Fibroblast of peridontal ligament (primary cell): ENCODE data around the gene BOD1L1.

Experiments used
- DNase-seq: peaks from one replicate; pipeline ENCODE4 v3.0.0-alpha.2; 2010; ENCODE audit errors: extremely low read depth

BOD1L1 gene

DNA sequence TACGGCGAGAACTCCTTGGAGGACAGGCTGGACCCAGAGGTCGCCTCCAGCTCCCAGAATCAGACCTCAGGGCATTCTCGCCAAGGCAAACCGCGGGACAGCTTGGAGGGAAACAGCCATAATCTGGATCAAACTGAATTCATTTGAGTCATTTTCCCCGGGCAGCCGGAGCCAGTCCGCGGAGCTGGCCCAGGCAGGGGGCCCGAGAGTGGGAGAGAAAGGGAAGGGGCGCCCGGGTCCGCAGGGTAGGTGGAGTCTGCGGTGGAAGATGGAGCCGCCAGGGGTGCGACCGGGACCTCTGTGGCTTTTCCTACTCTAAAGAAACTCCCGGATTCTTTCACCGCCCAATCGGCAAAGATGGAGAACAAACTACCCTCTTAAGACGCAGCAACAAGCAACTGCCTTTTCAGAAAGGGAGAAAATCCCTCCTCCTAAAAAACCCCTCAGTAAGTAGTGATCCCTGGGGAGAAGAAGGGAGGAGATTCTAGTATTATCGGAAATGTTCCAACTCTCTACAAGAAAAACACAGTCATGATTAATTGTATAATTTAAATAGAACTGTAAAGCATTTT lies 88.4 kb downstream of the BOD1L1 start:
- DNase-seq: no peak

GRCh38 chr4:13538427-13538973 lies 89.0 kb downstream of the BOD1L1 start:
- no peak for DNase-seq

GRCh38 chr4:13537832-13538177 lies 89.7 kb downstream of the BOD1L1 start:
- DNase-seq: no peak

GRCh38 chr4:13537011-13537831 lies 90.3 kb downstream of the BOD1L1 start:
- no peak for DNase-seq

GRCh38 chr4:13536607-13537006 lies 90.9 kb downstream of the BOD1L1 start:
- no peak for DNase-seq

DNA sequence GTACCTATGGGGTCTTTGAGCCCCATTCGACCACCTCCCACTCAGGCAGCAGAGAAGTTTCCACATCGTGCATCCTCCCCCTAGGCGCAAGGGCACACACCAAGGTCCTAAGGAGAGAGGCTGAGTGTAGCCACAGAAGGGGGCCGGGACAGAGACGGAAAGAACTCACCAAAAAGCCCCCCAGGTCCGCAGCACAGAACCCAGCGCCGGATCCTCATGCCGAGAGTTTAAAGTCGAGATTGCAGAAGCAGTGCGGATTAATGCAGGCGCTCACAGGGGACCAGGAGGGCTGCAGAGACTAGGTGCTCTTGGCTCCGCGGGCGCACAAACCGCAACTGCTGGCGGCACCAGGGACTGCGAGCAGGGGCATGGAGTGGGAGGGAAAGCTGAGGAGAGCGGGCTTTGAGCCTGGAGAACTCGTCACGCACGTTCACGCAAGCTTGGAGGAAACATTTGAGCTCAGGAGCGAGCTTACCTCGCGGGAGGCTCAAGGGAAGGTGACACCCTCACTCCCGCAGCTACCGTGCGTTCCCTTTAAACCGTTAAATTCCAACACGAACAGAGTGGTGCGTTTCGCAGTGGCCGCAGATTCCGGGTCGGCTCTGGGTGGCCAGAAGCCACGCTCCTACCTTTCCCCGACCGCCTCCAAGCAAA lies 91.7 kb downstream of the BOD1L1 start:
- DNase-seq: no peak

DNA sequence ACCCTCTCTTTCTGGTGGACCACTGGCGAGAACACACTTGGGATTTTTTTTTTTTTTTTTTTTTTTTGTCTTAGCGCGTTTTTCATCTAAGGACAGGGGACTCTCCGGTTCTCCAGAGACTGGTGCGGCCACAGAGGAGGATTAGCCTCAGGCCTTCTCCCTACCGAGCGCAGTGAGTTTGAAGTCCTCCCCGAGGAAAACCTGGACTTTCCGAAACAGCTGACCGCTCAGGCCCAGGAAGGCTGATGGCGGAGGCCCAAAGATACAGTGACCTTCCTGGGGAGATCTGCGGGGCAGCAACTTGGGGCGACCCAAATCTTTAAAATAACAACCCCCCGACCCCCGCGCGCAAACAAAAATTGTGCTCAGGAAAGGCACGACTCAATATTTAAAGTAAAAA lies 92.4 kb downstream of the BOD1L1 start:
- no peak for DNase-seq

DNA sequence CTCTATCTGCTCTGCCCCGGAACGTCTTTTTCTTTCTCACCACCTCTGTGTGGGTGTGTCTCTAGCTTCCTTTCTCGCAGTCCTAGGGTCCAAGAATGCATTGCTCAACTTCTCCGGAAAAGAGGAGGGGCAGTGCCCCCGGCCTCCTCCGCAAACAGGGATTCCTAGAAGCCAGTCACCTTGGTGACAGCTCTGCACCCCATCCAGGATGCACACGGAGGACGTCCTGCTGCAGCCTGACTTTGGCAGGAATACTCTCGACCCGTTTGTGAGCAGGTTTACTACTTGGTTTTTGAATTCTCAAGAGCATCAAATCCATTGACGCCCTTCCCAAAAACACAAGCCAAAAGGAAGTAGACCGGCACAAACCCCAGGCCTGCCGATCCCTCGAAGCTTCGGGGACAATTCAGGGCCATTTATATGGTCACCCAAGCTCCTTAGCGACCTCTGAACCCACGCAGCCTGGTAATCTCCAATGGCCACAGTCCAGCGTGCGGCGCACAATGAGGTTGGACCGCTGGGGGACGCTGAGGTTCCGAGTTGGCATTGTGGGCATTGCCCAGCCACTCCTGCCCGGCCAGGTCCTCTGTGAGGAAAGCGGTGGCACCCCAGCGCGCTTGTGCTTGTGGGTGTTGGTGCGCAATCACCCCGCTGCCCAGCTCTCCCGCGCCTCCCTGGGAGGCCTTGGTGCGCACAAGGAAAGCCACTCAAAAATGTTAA lies 93.0 kb downstream of the BOD1L1 start:
- no peak for DNase-seq

DNA sequence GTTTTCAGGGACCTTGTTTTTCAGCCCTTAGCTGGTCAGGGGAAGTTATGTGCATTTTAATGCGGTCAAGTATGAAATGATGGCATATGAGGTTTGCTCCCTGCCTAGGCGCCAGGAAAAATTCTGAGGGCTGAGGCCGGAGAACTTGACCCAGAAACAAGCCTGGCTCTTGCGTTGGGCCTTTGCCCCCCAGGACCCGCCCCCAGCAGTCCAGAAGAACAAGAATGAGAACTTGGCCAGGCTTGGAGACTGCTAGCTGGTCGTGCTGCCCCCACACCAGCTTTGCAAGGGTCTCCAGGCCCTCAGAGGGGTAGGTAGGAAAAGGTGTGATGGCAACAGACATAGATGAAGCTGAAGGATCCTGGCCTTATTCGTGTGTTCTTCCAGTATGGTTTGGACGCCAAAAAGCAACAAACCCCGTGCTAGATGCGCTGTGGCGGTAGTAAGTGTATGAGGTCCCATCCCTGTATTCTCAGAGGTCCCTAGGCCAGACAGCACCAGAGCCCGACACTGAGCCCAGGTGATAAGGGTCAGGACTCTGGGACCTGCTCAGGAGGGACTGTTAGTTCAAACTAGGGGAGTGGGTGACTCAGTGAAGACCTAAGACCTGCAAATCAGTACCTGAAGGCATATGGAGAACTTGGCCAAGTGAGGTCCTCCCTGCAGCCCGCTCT lies 93.7 kb downstream of the BOD1L1 start:
- no peak for DNase-seq

- no peak for DNase-seq
Measured at GRCh38 chr4:13531625-13531998, 95.9 kb downstream of the BOD1L1 start.

DNA sequence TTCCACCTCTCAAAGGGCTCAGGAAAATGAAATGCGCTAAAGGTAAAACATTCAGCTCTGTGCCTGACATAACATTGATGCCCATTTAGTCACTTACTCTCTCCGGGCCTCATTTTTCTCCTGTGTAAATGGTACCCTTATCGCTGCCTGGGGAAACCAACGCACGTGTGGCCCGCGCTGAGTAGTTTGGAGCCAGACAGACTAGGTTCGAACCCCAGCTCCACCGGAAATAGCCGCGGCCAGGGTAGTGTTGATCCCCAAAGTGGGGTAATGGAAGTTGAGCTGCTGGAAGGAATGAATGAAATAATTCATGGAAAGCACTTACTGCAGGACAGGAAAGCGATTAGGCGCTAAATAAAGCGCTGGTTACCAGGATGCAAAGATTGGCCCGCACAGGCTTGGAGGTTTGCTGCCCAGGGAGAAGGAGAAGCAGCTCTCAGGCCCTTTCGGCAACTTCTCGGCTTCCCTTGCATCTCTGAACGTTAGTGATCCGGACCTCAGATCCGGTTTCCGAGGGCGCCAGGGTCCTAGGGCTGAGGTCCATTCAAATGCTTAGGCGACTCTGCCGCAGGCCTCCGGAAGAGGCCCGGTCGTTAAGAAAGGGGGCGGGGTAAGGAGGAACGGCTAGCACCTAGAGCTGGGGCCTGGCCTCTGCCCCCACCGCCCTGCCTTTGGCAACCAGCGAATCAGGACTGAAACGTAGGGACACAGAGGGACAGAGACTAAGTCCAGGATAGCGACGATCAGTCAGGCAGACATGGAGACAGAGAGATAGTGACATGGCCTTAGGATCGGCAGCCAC lies 96.5 kb downstream of the BOD1L1 start:
- no peak for DNase-seq

DNA sequence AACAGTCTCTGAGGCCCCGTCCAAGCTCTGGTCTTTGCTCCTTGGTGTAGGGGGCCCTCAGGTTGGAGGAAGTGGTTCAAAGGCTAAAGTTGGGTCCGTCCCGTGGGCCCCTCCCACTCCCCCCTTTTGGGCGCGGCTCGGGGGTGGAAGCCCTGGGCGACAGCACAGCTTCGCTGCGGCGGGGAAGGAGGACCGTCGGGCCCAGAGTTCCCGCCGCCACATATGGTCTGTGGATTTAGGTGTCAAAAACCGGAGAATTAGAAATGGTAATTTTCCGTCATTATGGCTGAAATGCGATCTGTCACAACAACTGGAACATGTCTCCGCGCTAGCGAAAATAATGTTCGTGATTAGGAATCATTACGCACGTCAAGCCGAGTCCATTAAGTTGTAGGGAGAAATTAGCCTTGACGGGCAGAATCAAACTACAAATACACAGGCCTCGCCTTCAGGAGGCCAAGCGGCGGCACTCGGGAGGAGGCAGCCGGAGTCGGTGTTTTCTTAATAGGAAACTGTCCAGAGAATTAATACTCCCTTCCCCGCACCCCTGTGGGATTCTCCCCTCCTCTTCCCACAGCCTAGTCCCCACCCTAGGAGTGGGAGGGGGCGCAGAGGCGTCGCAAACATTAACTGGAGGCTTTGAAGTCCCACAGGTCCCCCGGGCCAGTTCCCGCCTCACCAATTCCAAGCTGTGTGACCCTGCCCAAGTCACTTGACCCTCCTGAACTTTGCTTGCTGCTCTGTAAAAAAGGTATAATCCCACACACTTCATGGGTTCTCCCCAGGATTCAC lies 98.2 kb downstream of the BOD1L1 start:
- DNase-seq: no peak

GRCh38 chr4:13528821-13529127 lies 98.8 kb downstream of the BOD1L1 start:
- no peak for DNase-seq

- no peak for DNase-seq
Measured at GRCh38 chr4:13527981-13528820, 99.3 kb downstream of the BOD1L1 start.

DNA sequence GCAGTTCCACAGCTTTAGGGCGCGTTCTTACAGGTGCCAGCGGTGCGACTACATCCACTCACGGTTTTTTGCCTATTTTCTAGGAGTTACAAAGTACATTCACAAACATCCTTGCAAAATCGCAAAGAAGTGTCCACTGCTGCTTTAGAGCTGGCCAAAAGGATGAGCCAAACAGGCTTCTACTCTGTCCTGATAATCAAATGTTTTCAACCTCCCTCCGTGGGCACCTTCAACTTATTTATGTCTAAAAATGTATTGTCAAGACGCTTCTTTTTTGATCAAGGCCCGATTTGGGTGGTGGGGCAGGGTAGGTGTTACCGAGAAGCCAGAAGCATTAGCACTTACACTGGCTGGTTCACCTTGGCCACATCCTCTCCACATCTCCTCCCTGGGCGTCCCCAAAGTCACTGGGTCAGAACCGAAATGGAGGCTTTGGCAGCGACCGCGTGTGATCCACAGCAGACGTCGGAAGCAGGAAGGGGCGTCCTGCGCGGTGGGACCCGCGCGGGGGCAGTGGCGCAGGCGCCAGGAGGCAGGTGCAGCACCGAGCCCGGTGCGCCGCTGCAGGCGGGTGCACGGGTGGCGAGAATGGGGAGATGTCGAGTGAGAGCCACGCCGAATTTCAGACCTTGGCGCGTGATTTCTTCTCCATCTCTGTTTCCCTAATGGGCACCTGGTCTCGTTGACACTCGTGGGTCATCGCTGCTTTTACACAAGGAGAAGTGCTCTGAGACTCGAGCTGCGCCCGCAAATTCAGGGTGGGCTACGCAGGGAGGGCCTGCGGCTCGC lies 100.1 kb downstream of the BOD1L1 start:
- no peak for DNase-seq

- no peak for DNase-seq
Measured at GRCh38 chr4:13526658-13527057, 100.9 kb downstream of the BOD1L1 start.

DNA sequence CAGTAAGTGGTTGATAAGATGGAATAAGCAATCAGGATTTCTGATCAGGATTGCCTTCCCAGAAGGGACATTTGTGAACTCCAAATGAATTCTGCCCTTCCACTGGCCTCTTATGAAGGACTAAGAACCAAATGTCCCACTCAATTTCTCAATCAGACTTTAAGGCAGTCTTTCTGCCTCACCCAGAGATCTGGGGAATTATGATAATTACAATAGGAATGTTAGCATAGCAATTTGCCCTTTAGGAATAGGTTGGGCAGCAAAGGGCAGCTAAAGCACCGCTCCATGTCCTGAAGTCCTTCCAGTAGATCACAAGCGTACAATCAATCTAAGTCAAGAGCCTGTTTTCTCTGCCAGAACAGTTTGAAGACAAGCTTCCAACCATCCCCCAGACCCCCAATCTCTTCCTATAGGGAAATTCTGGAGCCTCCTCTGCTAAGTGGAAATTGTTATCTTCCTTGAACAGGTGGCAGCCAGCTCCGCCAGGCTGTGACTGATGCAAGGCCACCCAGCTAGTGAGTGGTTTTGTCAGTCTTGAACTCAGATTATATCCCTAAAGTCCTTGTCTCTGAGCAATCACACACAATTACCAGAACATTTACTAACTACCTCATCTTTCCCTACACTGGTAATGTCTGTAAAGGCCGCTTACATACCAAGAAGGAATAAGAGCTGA lies 101.8 kb downstream of the BOD1L1 start:
- DNase-seq: no peak
